CD8-positive, alpha-beta memory T cell (primary cell): Measurements from ENCODE around the gene TCF4. TPM values are rescaled to one million over a fixed set of nuclear protein-coding genes. Genes with fewer than 3 reads are reported as not detected.
A peak's percentile ranks its signal among the peaks of the same experiment; 100 is the strongest.

ENCODE experiments used
- CTCF ChIA-PET: fragments of 350-600 bp; sonication (Branson Sonifier 250); formaldehyde crosslinking; loops from one replicate; lab custom pipeline; 2021; ENCODE audit warnings: antibody characterized with exemption; lab: Charles Lee
- POLR2A ChIA-PET: fragments of 350-600 bp; sonication (Branson Sonifier 250); formaldehyde crosslinking; loops from one replicate; lab custom pipeline; 2021; ENCODE audit warnings: antibody characterized with exemption; lab: Charles Lee
- DNase-seq, 5 donors: peaks; one replicate each; pipeline versions ENCODE4 v3.0.0 to v3.0.0-alpha.2; 2020 to 2022; ENCODE audit warnings: mixed read lengths in 1 of 5
- H3K27ac ChIP-seq: one replicate; pipeline ENCODE4 v1.7.0; 2013; ENCODE audit warnings: low read depth, mild to moderate bottlenecking, low read length, moderate library complexity
- H3K27me3 ChIP-seq: 2 replicates; pipeline ENCODE4 v1.7.0; 2013; ENCODE audit warnings: low read length, mild to moderate bottlenecking; ENCODE audit not compliant: insufficient read depth, poor library complexity, severe bottlenecking
- H3K36me3 ChIP-seq: 2 replicates; pipeline ENCODE4 v1.7.0; 2013; ENCODE audit warnings: mild to moderate bottlenecking, low read length, moderate library complexity; ENCODE audit not compliant: insufficient read depth
- H3K4me1 ChIP-seq: 2 replicates; pipeline ENCODE4 v1.7.0; 2013; ENCODE audit warnings: mild to moderate bottlenecking, low read length, moderate library complexity; ENCODE audit not compliant: insufficient read depth
- H3K4me3 ChIP-seq: 2 replicates; pipeline ENCODE4 v1.7.0; 2013; ENCODE audit warnings: mild to moderate bottlenecking, low read length
- H3K9me3 ChIP-seq: 2 replicates; pipeline ENCODE4 v1.7.0; 2013; ENCODE audit warnings: mild to moderate bottlenecking, low read length
- H3K27ac Mint-ChIP-seq, 8 donors: one replicate each; pipeline ENCODE4 v1.8.0; 2020 to 2021; ENCODE audit warnings: mixed read lengths in 8 of 8, mild to moderate bottlenecking in 6 of 8, inconsistent platforms in 3 of 8, moderate library complexity in 3 of 8
- H3K27me3 Mint-ChIP-seq, 2 donors: one replicate each; pipeline ENCODE4 v1.8.0; 2020 to 2021; ENCODE audit warnings: mixed read lengths in 2 of 2, mild to moderate bottlenecking in 1 of 2, moderate library complexity in 1 of 2
- H3K36me3 Mint-ChIP-seq, 3 donors: one replicate each; pipeline ENCODE4 v1.8.0; 2020 to 2021; ENCODE audit warnings: mixed read lengths in 3 of 3, inconsistent platforms in 1 of 3, mild to moderate bottlenecking in 1 of 3
- H3K4me1 Mint-ChIP-seq, 3 donors: one replicate each; pipeline ENCODE4 v1.8.0; 2020 to 2021; ENCODE audit warnings: mixed read lengths in 3 of 3, inconsistent platforms in 1 of 3, mild to moderate bottlenecking in 1 of 3
- H3K4me3 Mint-ChIP-seq, 7 donors: one replicate each; pipeline ENCODE4 v1.8.0; 2020 to 2021; ENCODE audit warnings: mixed read lengths in 7 of 7, mild to moderate bottlenecking in 6 of 7, moderate library complexity in 4 of 7, inconsistent platforms in 2 of 7
- H3K9me3 Mint-ChIP-seq, 5 donors: one replicate each; pipeline ENCODE4 v1.8.0; 2020 to 2022; ENCODE audit warnings: mixed read lengths in 5 of 5, mild to moderate bottlenecking in 3 of 5, moderate library complexity in 2 of 5, inconsistent platforms in 1 of 5
- polyA plus RNA-seq: library from polyadenylated mRNA; unstranded; fragments of 300-500 nt; fragmentation: Illumina TruSeq; gene quantifications from one replicate; pipeline ENCODE4 v1.2.3, GENCODE V29; 2021
- total RNA-seq, 2 experiments: library from RNA; stranded (reverse); gene quantifications; one replicate each; pipeline ENCODE4 v1.2.3, GENCODE V29; 2021

The TCF4 gene
- total and polyA plus RNA-seq, 3 experiments from 2014 or later, result 0.18 to 0.62 (median 0.47) TPM

DNA sequence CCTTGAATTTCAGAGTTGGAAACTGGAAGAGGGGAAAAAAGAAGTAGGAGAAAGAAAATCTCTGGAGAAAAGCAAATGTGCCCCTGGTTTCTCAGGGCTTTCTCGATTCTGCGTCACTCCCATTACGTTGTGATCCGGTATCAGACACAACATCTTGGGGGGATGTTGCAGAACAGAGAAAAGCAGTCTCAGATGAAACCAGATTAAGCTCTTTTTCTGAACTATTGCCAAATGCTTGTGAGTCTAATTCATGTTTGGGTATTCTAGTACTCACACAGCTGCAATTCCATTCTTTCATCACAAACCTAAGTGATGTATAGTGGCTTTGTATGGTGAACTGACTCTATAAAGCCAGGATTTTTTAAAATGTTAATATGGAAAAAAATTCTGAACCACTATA is 233.2 kb downstream of the TCF4 start:
- POLR2A ChIA-PET, result no interaction called here
- CTCF ChIA-PET, result no interaction called here

DNA sequence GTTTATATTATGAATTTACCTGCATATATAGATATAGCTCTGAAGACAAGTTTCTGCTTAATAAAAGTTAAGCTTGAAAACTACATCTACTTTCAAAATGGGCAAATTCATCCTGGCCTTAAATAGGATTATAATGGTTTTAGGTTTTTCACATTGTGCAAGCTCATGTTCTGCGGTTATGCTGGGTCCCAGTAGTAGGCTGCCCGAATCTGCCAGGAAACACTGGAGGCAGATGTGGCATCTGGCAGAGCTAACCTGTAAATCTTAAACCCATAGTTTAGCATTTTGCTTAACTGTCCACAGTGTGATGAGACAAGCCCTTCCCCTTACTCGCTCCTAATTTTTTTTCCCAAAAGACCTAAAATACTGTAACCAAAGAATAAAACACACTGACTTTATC is 234.2 kb downstream of the TCF4 start:
- Mint-ChIP-seq H3K27ac (no peak overlapping the region), H3K4me1 (no peaks in the 10 kb centered on the region), H3K4me3 (no peak overlapping the region), H3K27me3 (no peaks in the 10 kb centered on the region), H3K9me3 (peaks cover 0 to 3% (median 1%) of the 10 kb centered on the region in 5 donors), H3K36me3 (no peaks in the 10 kb centered on the region)
- H3K9me3 ChIP-seq, result no peaks in the 10 kb centered on the region
- no peaks in the 10 kb centered on the region for H3K27me3 ChIP-seq
- DNase-seq, result no peak
- no peaks in the 10 kb centered on the region for H3K36me3 ChIP-seq
- H3K4me1 ChIP-seq, result no peaks in the 10 kb centered on the region
- CTCF ChIA-PET, result no interaction called here
- POLR2A ChIA-PET, result no interaction called here
- H3K4me3 ChIP-seq, result no peak overlapping the region
- no peak overlapping the region for H3K27ac ChIP-seq

More for the DNA sequence above, 233.2 kb downstream of the TCF4 start:
- Mint-ChIP-seq H3K27ac (no peak overlapping the region), H3K4me3 (no peak overlapping the region), H3K9me3 (peaks cover 0 to 3% (median 1%) of the 10 kb centered on the region in 5 donors), H3K36me3 (no peaks in the 10 kb centered on the region), H3K4me1 (no peaks in the 10 kb centered on the region), H3K27me3 (no peaks in the 10 kb centered on the region)
- H3K4me1 ChIP-seq, result no peaks in the 10 kb centered on the region
- no peaks in the 10 kb centered on the region for H3K27me3 ChIP-seq
- DNase-seq, result no peak
- no peak overlapping the region for H3K4me3 ChIP-seq
- H3K36me3 ChIP-seq, result no peaks in the 10 kb centered on the region
- H3K9me3 ChIP-seq, result no peaks in the 10 kb centered on the region
- H3K27ac ChIP-seq, result no peak overlapping the region

DNA sequence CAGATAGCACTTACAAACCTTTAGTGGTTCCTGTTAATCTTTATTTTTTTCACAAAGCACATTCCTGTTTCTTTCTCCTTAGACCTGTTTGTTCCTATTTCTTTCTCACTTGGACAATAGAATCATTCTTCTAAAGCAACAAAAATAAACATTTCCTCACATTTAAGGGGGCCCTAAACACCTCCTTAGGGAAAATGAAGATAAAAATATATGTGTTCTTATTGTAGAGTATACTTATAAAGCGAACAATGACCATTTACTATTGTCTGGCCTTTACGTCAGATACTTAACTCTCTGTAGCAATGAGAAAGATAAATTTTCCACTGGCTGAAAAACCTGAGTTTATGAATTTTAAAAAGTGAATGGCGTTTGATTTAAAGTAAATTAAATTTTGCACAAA is 234.6 kb downstream of the TCF4 start:
- no peak overlapping the region for H3K27ac Mint-ChIP-seq
- H3K4me3 Mint-ChIP-seq, result no peak overlapping the region
- no peaks in the 10 kb centered on the region for H3K27me3 ChIP-seq
- no peaks in the 10 kb centered on the region for H3K9me3 ChIP-seq
- H3K36me3 ChIP-seq, result no peaks in the 10 kb centered on the region
- CTCF ChIA-PET, result no interaction called here
- no peaks in the 10 kb centered on the region for H3K4me1 Mint-ChIP-seq
- H3K36me3 Mint-ChIP-seq, result no peaks in the 10 kb centered on the region
- no peak overlapping the region for H3K4me3 ChIP-seq
- POLR2A ChIA-PET, result no interaction called here
- no peak for DNase-seq
- H3K9me3 Mint-ChIP-seq, result peaks cover 0 to 3% (median 1%) of the 10 kb centered on the region in 5 donors
- no peaks in the 10 kb centered on the region for H3K27me3 Mint-ChIP-seq
- no peaks in the 10 kb centered on the region for H3K4me1 ChIP-seq
- H3K27ac ChIP-seq, result no peak overlapping the region

DNA sequence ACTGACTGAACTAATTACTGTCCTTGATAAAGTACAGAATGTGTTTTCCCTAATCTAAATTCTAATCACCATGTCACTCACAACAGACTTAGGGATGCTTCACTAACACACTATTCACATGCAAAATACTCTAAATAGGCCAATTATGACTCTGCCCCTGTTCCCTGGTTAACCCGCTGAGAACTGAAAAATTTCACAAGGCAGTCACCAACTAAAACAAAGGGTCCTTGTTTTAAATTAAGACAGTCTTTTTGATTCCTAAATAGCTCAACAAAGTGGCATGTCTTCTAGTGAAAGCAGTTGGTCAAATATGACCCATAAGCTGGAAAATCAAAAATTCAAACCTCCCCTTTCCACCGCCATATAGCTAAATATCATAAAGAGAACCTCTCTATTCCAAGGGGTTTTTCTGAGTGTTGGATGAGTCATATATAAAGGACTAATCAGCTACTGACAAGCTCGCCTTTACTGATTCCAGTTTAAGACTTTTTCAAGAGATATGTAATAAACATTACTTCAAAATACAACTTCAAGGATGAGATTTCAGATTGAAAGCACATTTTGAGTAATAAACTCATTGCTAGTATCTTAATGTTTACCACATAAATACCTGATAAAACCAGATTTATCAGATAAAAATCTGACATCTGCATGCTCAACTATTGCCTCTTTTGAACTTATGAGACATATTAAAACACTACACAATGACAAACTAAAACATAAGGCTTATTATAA is 235.8 kb downstream of the TCF4 start:
- Mint-ChIP-seq H3K27me3 (no peaks in the 10 kb centered on the region), H3K9me3 (peaks cover 0 to 3% (median 0%) of the 10 kb centered on the region in 5 donors), H3K27ac (no peak overlapping the region), H3K4me1 (no peaks in the 10 kb centered on the region), H3K4me3 (no peak overlapping the region), H3K36me3 (no peaks in the 10 kb centered on the region)
- Histone ChIP-seq H3K4me3 (no peak overlapping the region), H3K36me3 (no peaks in the 10 kb centered on the region), H3K4me1 (no peaks in the 10 kb centered on the region), H3K9me3 (no peaks in the 10 kb centered on the region), H3K27ac (no peak overlapping the region), H3K27me3 (no peaks in the 10 kb centered on the region)
- POLR2A ChIA-PET, result no interaction called here
- no peak for DNase-seq
- CTCF ChIA-PET, result no interaction called here

DNA sequence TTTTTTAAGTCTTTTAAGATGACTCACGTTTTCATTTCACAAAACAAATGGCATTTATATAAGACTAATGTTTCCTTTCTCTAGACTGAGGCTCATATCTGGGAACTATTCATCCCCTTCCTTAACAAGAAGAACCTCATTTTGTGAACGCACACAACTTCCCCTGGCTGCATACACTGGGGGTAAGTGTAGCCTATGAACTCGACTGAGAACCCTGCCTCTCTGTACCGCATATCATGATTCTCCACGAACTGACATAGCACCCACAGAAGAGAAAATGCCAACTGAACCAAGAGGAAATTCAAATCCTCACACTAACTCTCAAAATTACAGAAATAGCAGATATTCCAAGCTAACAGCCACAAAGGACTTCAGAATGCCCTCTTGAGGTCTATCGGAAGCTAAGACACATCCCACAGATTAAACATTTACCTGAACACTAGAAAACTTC is 236.7 kb downstream of the TCF4 start:
- Mint-ChIP-seq H3K27ac (no peak overlapping the region), H3K27me3 (no peaks in the 10 kb centered on the region), H3K9me3 (peaks cover 0 to 5% (median 1%) of the 10 kb centered on the region in 5 donors), H3K4me3 (no peak overlapping the region), H3K36me3 (no peaks in the 10 kb centered on the region), H3K4me1 (no peaks in the 10 kb centered on the region)
- Histone ChIP-seq H3K4me3 (no peak overlapping the region), H3K4me1 (no peaks in the 10 kb centered on the region), H3K9me3 (no peaks in the 10 kb centered on the region), H3K27ac (no peak overlapping the region), H3K27me3 (no peaks in the 10 kb centered on the region), H3K36me3 (no peaks in the 10 kb centered on the region)
- CTCF ChIA-PET, result no interaction called here
- DNase-seq, result no peak
- POLR2A ChIA-PET, result no interaction called here

DNA sequence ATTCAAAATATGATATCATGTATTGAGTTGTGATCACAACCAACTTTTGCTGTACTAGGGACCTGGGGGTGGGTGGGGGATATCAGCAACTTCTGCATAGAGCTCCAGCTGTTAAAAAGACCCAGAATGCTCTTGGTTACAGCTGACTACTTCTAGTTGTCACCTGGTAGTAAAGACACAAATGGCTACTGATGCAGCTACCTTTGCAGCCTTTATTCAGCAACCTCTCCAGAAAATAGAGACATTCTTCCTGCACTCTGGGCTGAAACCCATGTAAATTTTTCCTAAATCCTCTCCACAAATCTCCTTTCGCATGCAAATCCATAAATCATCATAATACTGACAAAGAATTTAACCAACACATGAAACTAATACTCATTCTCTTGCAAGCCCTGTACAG is 238.3 kb downstream of the TCF4 start:
- ChIA-PET POLR2A (no interaction called here), CTCF (no interaction called here)
- Mint-ChIP-seq H3K4me3 (no peak overlapping the region), H3K9me3 (peaks cover 0 to 5% (median 1%) of the 10 kb centered on the region in 5 donors), H3K27ac (no peak overlapping the region), H3K36me3 (no peaks in the 10 kb centered on the region), H3K27me3 (no peaks in the 10 kb centered on the region), H3K4me1 (no peaks in the 10 kb centered on the region)
- no peaks in the 10 kb centered on the region for H3K36me3 ChIP-seq
- DNase-seq, result no peak
- H3K27me3 ChIP-seq, result no peaks in the 10 kb centered on the region
- H3K4me1 ChIP-seq, result no peaks in the 10 kb centered on the region
- no peak overlapping the region for H3K4me3 ChIP-seq
- H3K27ac ChIP-seq, result no peak overlapping the region
- H3K9me3 ChIP-seq, result no peaks in the 10 kb centered on the region

DNA sequence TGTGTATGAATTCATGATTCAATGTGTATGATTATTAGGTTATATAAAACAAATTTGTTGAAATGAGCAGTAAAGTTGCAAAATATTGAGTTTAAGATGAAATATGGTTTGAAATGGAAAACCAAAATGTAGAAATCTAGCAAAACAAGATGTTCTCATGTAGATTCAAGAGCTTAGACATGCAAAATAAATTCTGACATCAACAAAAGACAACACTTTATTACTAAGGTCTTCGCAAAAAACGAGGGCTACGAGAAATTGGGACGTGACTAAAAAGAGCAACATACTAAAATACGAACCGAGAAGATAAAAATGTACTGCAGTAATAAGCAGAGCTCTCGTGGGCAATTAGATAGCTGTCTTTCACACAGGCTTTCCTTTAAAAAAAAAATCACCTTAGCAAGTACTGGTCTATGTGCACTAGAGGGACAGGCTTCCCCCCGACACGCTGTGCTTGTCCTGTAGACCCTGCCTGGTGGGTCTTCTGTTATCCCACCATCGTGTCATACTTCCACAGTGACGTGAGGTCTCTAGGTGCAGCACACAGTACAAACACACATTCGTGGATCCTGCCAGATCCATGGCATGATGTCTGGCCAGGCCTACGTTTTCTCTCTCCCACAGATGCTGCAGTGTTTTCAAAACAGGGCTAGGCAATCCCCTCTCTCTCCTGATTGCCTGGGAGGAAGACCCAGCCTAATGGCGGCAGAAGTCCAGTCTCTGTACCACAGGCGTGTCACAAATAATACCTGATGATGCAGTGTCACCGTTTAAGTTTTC is 240.8 kb downstream of the TCF4 start:
- DNase-seq, result no peak
- Mint-ChIP-seq H3K27ac (no peak overlapping the region), H3K4me1 (no peaks in the 10 kb centered on the region), H3K4me3 (peak overlapping the region in 1 of 7 donors; percentile 13), H3K27me3 (no peaks in the 10 kb centered on the region), H3K9me3 (peaks cover 0 to 3% (median under 1%) of the 10 kb centered on the region in 5 donors), H3K36me3 (no peaks in the 10 kb centered on the region)
- H3K27me3 ChIP-seq, result no peaks in the 10 kb centered on the region
- H3K36me3 ChIP-seq, result no peaks in the 10 kb centered on the region
- ChIA-PET CTCF (no interaction called here), POLR2A (no interaction called here)
- no peak overlapping the region for H3K27ac ChIP-seq
- no peaks in the 10 kb centered on the region for H3K4me1 ChIP-seq
- no peak overlapping the region for H3K4me3 ChIP-seq
- no peaks in the 10 kb centered on the region for H3K9me3 ChIP-seq

DNA sequence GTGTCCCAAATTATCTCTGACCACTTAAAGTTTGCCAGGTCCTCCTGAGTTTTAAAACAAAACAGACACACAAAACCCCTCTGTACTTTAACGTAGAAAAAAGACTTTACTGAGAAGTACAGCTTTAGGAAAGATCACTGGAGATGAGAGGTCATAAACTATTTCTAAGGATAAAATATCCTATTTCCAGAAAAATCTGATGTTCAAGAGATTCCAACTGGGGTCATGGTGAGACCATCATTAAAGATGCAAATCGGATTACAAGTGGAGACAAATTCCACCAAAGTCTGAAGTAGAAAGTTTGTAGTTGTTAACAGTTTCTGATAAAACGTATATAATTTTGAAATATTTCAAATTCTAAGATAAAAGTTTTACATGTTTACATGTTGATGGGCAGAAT is 241.6 kb downstream of the TCF4 start:
- ChIA-PET POLR2A (no interaction called here), CTCF (no interaction called here)
- Mint-ChIP-seq H3K27me3 (no peaks in the 10 kb centered on the region), H3K27ac (no peak overlapping the region), H3K4me1 (no peaks in the 10 kb centered on the region), H3K4me3 (no peak overlapping the region), H3K9me3 (peaks cover 0 to 4% (median 1%) of the 10 kb centered on the region in 5 donors), H3K36me3 (no peaks in the 10 kb centered on the region)
- no peak overlapping the region for H3K27ac ChIP-seq
- no peak for DNase-seq
- no peak overlapping the region for H3K4me3 ChIP-seq
- no peaks in the 10 kb centered on the region for H3K36me3 ChIP-seq
- no peaks in the 10 kb centered on the region for H3K27me3 ChIP-seq
- no peaks in the 10 kb centered on the region for H3K4me1 ChIP-seq
- H3K9me3 ChIP-seq, result no peaks in the 10 kb centered on the region
